Mesothelial cell of epicardium (in vitro differentiated cells): ENCODE measurements around the gene ALAS1. TPM values are rescaled to one million over a fixed set of nuclear protein-coding genes. Genes with fewer than 3 reads are reported as not detected.
"Not testable (repeated sequence)": the region's sequence is repeated elsewhere in the genome, so short reads cannot be mapped to it uniquely, and the experiment has no call there.

ENCODE experiments used
- DNase-seq, 2 experiments: peaks; one replicate each; pipeline ENCODE4 v3.0.0; 2021; ENCODE audit warnings: low spot score in 2 of 2; ENCODE audit not compliant: unreplicated experiment in 2 of 2
- H3K27ac Mint-ChIP-seq: 2 replicates; pipeline ENCODE4 v1.8.0; 2021; ENCODE audit warnings: mixed read lengths
- H3K27me3 Mint-ChIP-seq: 2 replicates; pipeline ENCODE4 v1.8.0; 2021; ENCODE audit warnings: low read depth, mixed read lengths
- H3K36me3 Mint-ChIP-seq: 2 replicates; pipeline ENCODE4 v1.8.0; 2021; ENCODE audit warnings: mixed read lengths
- H3K4me1 Mint-ChIP-seq: 2 replicates; pipeline ENCODE4 v1.8.0; 2021; ENCODE audit warnings: mixed read lengths
- H3K4me3 Mint-ChIP-seq: 2 replicates; pipeline ENCODE4 v1.8.0; 2021; ENCODE audit warnings: mild to moderate bottlenecking, moderate library complexity, mixed read lengths
- H3K9me3 Mint-ChIP-seq: 2 replicates; pipeline ENCODE4 v1.8.0; 2021; ENCODE audit warnings: mixed read lengths
- CTCF ChIP-seq: fragments of 200-600 bp; sonication (generic); IDR thresholded peaks from one replicate; pipeline ENCODE4 v1.5.0; 2021; ENCODE audit warnings: antibody characterized with exemption; ENCODE audit not compliant: unreplicated experiment
- total RNA-seq: library from RNA; stranded (reverse); gene quantifications from 3 replicates; pipeline ENCODE4 v1.2.1, GENCODE V29; 2021

The ALAS1 gene
- total RNA-seq, 1 donor from 2014 or later, result 32.1 TPM

- no peak for TF ChIP-seq CTCF
- peaks cover 18% of the 10 kb centered on the region for H3K4me1 Mint-ChIP-seq
- no peak for DNase-seq
- no peaks in the 10 kb centered on the region for H3K36me3 Mint-ChIP-seq
- H3K9me3 Mint-ChIP-seq, result no peaks in the 10 kb centered on the region
- H3K27ac Mint-ChIP-seq, result no peak overlapping the region
- no peak overlapping the region for H3K4me3 Mint-ChIP-seq
- no peaks in the 10 kb centered on the region for H3K27me3 Mint-ChIP-seq
Measured at GRCh38 chr3:52175416-52176179, 22.4 kb upstream of the ALAS1 start.

- Mint-ChIP-seq H3K4me3 (no peak overlapping the region), H3K27me3 (no peaks in the 10 kb centered on the region), H3K4me1 (peaks cover 18% of the 10 kb centered on the region), H3K9me3 (no peaks in the 10 kb centered on the region), H3K36me3 (no peaks in the 10 kb centered on the region), H3K27ac (no peak overlapping the region)
- DNase-seq, result no peak
- TF ChIP-seq CTCF, result no peak
Measured at GRCh38 chr3:52176180-52176752, 21.7 kb upstream of the ALAS1 start.

- peaks cover 15% of the 10 kb centered on the region for H3K4me1 Mint-ChIP-seq
- no peak for TF ChIP-seq CTCF
- H3K27ac Mint-ChIP-seq, result no peak overlapping the region
- DNase-seq, result no peak
- H3K36me3 Mint-ChIP-seq, result no peaks in the 10 kb centered on the region
- H3K27me3 Mint-ChIP-seq, result no peaks in the 10 kb centered on the region
- no peaks in the 10 kb centered on the region for H3K9me3 Mint-ChIP-seq
- H3K4me3 Mint-ChIP-seq, result no peak overlapping the region
Measured at GRCh38 chr3:52176951-52177700, 20.8 kb upstream of the ALAS1 start.

- Mint-ChIP-seq H3K4me3 (no peak overlapping the region), H3K4me1 (peaks cover 15% of the 10 kb centered on the region), H3K36me3 (no peaks in the 10 kb centered on the region), H3K27me3 (no peaks in the 10 kb centered on the region), H3K27ac (no peak overlapping the region), H3K9me3 (no peaks in the 10 kb centered on the region)
- DNase-seq, result no peak
- TF ChIP-seq CTCF, result no peak
Measured at GRCh38 chr3:52177701-52178042, 20.3 kb upstream of the ALAS1 start.

- H3K36me3 Mint-ChIP-seq, H3K27me3 Mint-ChIP-seq, H3K9me3 Mint-ChIP-seq, H3K4me3 Mint-ChIP-seq, DNase-seq, H3K27ac Mint-ChIP-seq: not testable (repeated sequence)
- peaks cover 15% of the 10 kb centered on the region for H3K4me1 Mint-ChIP-seq
Measured at GRCh38 chr3:52178126-52178525, 19.8 kb upstream of the ALAS1 start.

GRCh38 chr3:52178537-52178936 is 19.4 kb upstream of the ALAS1 start:
- TF ChIP-seq CTCF, result no peak
- no peaks in the 10 kb centered on the region for H3K36me3 Mint-ChIP-seq
- no peak overlapping the region for H3K4me3 Mint-ChIP-seq
- no peak for DNase-seq
- H3K9me3 Mint-ChIP-seq, result no peaks in the 10 kb centered on the region
- no peak overlapping the region for H3K27ac Mint-ChIP-seq
- peaks cover 15% of the 10 kb centered on the region for H3K4me1 Mint-ChIP-seq
- H3K27me3 Mint-ChIP-seq, result no peaks in the 10 kb centered on the region
